ENCODE data around the gene RBM48.

- no peak for TF ChIP-seq EZH2 (IDR thresholded peaks at IDR 0.05; ENCODE audit: low read length, unreplicated experiment)
- TF ChIP-seq, protein P1, sequence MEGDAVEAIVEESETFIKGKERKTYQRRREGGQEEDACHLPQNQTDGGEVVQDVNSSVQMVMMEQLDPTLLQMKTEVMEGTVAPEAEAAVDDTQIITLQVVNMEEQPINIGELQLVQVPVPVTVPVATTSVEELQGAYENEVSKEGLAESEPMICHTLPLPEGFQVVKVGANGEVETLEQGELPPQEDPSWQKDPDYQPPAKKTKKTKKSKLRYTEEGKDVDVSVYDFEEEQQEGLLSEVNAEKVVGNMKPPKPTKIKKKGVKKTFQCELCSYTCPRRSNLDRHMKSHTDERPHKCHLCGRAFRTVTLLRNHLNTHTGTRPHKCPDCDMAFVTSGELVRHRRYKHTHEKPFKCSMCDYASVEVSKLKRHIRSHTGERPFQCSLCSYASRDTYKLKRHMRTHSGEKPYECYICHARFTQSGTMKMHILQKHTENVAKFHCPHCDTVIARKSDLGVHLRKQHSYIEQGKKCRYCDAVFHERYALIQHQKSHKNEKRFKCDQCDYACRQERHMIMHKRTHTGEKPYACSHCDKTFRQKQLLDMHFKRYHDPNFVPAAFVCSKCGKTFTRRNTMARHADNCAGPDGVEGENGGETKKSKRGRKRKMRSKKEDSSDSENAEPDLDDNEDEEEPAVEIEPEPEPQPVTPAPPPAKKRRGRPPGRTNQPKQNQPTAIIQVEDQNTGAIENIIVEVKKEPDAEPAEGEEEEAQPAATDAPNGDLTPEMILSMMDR (conservative IDR thresholded peaks at IDR 0.05; ENCODE audit: low read depth, low read length) = no peak
Measured at GRCh38 chr7:92582948-92583347, 54.4 kb downstream of the RBM48 start.

Data from PC-3 (cell line).